Activated T-helper 1 cell treated with anti-CD3 and anti-CD28 coated beads, Interleukin-2, amount 50 U/mL, for 16 hours (primary cell): ENCODE measurements around the gene TAPBPL.
A peak's percentile ranks its signal among the peaks of the same experiment; 100 is the strongest.
"Not testable (repeated sequence)": the region's sequence is repeated elsewhere in the genome, so short reads cannot be mapped to it uniquely, and the experiment has no call there.

Experiments used
- DNase-seq, 2 donors: peaks; one replicate each; pipeline ENCODE4 v3.0.0-alpha.2; 2020; ENCODE audit warnings: low read depth in 1 of 2, low spot score in 1 of 2

The TAPBPL gene

DNA sequence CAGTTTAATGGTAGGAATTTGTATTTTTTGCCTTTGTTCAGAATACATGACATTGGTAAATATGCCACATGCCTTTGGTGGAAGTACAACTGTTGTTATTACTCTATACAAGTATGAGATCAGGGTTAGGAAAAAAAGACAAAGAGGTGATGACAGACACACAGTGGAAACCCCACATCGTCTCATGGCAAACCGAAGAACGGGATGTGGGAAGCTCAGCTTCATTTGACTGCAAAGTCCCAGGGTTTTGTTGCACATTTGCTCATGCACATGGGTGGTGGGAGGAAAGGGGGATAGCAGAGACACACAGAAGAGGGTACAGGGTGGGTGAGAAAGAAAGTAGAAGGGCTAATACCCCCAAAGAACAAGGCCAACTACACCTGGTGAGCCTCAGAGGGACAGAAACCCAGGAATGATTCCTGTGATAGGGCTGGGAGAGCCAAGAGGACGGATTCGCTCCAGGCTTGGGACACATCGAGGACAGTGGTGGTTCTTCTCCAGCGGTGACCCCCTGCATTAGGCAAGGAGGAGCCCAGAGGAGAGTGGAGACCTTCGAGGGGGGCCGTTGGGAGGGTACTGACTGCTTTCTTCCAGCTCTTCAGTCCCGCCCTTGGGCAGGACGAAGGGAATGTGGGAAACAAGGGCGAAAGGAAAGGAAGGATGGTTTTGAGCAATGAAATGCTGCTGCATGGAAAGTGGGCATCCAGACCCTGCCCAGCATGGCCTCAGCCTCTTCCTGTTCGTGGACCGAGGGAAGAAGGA, 10.6 kb downstream of the TAPBPL start:
- no peak for DNase-seq

DNA sequence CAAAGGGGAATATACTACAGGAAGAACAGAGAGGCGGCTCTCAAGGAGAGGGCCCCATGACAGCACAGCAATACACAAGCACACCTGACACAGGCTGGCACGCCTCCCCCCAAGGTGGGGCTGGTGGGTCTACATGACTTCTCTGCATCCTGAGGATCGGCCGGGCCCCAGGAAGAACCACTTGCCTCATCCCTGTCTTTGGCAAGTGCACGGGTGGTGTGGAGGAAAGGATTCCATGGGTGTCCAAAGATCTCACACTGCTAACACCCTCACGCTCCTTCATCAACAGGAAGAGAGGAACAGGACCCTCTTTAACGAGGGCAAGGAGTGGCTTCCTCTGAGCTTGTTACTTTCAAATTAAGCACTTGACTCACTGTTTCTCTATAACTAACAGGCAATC, 11.4 kb downstream of the TAPBPL start:
- no peak for DNase-seq

- DNase-seq: no peak
These were observed 12.0 kb downstream of the TAPBPL start for GRCh38 chr12:6463858-6464257.

DNA sequence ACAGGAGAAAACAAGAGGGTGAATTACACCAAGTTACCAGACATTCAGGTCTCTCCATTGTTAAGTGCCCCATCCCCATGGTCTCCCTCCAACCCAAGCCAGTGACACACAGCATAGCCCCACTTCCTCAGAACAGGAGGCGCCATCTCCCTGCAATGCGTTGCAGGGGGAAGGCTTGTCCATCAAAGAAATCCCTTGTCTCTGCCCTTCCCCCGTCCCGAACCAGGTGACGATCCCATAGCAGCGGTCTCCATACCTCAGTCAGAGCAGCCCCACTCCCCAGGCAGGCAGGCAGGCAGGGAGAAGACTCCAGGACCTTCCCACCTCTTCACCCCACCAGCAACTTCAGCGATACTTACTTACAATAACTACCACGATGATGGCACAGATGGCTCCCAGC, 12.7 kb downstream of the TAPBPL start:
- no peak for DNase-seq

GRCh38 chr12:6465467-6466183, 13.8 kb downstream of the TAPBPL start:
- DNase-seq: no peak

GRCh38 chr12:6466184-6466573, 14.3 kb downstream of the TAPBPL start:
- DNase-seq: no peak

DNA sequence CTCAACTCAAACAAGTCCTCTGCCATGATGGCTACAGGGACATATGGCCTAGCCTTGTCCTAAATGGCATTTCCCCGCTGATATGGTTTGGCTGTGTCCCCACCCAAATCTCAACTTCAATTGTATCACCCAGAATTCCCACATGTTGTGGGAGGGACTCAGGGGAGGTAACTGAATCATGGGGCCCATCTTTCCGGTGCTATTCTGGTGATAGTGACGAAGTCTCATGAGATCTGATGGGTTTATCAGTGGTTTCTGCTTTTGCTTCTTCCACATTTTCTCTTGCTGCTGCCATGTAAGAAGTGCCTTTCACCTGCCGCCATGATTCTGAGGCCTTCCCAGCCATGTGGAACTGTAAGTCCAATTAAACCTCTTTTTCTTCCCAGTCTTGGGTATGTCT, 14.9 kb downstream of the TAPBPL start:
- DNase-seq: not testable (repeated sequence)

GRCh38 chr12:6467571-6468282, 15.9 kb downstream of the TAPBPL start:
- DNase-seq: not testable (repeated sequence)

DNA sequence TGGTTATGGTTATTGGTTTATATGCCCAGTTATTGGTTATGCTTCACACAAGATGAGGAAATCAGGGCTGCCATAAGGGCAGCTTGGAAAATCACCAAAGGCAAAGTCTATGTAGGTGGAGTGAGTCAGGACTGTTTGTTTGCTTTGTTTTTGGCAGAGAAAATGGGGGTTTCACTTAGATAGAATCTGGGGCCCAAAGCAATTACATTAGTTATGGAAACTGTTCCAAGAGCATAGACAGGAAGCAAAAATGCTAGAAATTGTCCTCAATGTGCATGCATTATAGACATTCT, 16.4 kb downstream of the TAPBPL start:
- no peak for DNase-seq

GRCh38 chr12:6469092-6469491, 17.2 kb downstream of the TAPBPL start:
- DNase-seq: no peak

- no peak for DNase-seq
These were observed 17.9 kb downstream of the TAPBPL start for GRCh38 chr12:6469609-6470374.

DNA sequence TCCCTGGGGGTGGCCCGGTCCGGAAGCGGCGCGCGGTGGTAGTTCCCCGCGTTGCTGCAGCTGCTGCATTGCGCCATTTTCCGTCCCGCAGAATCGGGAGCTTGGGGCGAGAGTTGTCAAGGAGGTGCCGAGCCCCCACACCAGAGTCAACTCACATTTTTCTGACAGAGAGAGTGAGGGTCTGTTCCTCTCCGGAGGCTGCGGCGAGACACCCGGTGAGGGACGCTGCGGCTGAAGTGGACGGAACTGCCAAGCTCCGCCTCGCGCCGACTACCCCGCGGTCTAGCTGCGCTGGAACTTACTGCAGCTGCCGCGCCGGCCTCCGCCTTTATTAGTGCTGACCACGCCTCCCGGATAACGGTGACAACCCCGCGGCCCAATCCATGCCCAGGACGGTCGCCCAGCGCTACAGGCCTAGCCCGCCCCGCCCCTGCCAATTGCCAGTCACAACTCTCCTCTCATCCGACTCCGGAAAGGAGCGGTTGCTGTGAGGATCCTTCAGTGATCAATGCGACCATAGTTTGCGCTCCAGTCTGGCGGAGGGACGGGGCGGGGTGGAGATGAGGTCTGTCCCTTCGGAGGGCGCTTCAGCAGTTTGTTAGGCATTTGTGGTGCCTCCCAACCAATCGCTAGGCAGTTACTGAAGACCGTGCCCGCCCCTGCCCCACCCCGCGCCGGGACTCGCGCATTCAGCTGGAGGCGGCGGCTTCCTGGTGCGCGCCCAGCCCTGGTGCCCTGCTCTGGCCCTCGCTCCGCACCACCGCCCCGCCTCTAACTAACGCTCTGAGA, 18.7 kb downstream of the TAPBPL start, which contains the start of gene VAMP1:
Gene VAMP1 (minus strand): TSS at position 303 of the 789 bp plus-strand sequence. CDS start 146 bp downstream, at position 157.
- peak; percentile 94 to 95 for DNase-seq

DNA sequence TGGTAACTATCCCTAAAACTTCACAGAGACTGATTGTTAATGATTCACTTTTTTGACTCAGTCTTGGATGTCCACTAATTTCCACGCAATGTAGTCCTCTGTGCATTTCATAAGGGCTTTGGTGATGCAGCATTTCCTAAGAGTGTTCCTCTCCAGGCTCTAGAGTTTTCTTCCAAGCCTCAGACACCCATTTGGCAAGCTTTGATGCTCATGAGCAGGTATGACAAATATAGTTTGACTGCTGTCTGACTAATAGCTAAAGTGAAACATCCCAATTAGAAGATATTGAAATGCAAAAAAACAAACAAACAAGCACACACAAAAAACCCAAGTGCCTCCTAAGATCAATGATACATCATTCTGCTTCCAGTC, 20.1 kb downstream of the TAPBPL start:
- DNase-seq: no peak

DNA sequence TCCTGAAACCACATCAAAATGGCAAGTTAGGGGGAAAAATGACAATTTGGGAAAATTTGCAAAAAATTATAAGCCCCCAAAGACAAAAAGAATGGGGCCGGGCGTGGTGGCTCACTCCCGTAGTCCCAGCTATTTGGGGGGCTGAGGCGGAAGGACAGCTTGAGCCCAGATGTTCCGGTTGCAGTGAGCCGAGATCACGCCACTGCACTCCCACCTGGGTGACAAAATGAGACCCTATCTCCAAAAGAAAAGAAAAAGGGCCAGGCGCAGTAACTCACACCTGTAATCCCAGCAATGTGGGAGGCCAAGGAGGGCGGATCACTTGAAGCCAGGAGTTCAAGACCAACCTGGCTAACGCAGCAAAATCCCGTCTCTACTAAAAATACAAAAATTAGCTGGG, 20.6 kb downstream of the TAPBPL start:
- DNase-seq: no peak

DNA sequence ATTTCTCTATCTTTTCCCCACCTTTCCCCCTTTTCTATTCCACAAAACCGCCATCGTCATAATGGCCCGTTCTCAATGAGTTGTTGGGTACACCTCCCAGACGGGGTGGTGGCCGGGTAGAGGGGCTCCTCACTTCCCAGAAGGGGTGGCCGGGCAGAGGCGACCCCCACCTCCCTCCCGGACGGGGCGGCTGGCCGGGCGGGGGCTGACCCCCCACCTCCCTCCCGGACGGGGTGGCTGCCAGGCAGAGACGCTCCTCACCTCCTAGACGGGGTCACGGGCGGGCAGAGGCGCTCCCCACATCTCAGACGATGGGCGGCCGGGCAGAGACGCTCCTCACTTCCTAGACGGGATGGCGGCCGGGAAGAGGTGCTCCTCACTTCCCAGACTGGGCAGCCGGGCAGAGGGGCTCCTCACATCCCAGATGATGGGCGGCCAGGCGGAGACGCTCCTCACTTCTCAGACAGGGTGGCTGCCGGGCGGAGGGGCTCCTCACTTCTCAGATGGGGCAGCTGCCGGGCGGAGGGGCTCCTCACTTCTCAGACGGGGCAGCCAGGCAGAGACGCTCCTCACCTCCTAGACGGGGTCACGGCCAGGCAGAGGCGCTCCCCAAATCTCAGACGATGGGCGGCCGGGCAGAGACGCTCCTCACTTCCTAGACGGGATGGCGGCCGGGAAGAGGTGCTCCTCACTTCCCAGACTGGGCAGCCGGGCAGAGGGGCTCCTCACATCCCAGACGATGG, 23.6 kb downstream of the TAPBPL start:
- DNase-seq: not testable (repeated sequence)

- DNase-seq: no peak
These were observed 24.6 kb downstream of the TAPBPL start for GRCh38 chr12:6476489-6476888.

DNA sequence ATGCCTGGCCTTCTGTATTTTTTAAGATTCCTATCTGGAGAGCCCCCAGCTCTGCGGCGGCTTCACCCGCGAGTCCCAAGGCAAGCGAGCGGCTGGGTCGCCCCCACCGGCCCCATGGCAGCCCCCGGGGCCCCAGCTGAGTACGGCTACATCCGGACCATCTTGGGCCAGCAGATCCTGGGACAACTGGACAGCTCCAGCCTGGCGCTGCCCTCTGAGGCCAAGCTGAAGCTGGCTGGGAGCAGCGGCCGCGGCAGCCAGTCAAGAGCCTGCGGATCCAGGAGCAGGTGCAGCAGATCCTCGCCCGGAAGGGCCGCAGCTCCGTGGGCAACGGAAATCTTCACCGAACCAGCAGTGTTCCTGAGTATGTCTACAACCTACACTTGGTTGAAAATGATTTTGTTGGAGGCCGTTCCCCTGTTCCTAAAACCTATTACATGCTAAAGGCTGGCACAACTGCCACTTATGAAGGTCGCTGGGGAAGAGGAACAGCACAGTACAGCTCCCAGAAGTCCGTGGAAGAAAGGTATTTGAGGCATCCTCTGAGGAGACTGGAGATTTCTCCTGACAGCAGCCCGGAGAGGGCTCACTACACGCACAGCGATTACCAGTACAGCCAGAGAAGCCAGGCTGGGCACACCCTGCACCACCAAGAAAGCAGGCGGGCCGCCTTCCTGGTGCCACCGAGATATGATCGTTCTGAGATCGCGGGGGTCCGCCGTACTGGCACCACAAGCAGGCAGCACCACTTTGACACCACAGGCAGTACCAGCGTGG, 25.9 kb downstream of the TAPBPL start:
- DNase-seq: not testable (repeated sequence)

DNA sequence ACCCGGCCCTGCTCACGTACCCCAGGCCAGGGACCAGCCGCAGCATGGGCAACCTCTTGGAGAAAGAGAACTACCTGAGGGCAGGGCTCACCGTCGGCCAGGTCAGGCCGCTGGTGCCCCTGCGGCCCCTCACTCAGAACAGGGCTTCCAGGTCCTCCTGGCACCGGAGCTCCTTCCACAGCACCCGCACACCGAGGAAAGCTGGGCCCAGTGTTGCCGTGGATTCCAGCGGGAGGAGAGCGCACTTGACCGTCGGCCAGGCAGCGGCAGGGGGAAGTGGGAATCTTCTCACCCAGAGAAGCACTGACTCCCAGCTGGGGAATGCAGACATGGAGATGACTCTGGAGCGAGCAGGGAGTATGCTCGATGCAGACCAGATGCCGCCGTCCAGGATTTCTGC, 26.6 kb downstream of the TAPBPL start:
- DNase-seq: no peak

DNA sequence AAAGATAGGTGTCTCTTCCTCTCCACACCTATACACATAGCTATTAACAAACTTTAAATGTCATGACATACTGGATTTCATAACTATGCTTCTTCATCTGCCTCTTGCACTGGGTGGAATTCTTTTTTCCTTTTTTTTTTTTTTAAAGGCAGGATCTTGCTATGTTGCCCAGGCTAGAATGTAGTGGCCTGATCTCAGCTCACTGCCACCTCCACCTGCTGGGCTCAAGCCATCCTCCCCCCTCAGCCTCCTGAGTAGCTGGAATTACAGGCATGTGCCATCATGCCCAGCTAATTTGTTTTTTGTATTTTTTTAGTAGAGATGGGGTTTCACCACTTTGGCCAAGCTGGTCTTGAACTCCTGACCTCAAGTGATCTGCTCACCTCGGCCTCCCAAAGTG, 36.4 kb downstream of the TAPBPL start:
- no peak for DNase-seq
